ENCODE results near the gene SNAI3.

SNAI3 gene

GRCh38 chr16:88686439-88687253, at the start of gene SNAI3:
Gene SNAI3, minus strand, starts transcription at chr16:88686507. Its CDS starts 101 bp downstream, at chr16:88686406.
- no peak for FAIRE-seq

- no peak for FAIRE-seq
Observed at GRCh38 chr16:88736088-88736487, 49.8 kb upstream of the SNAI3 start.

GRCh38 chr16:88735616-88736015, 49.3 kb upstream of the SNAI3 start:
- no peak for FAIRE-seq

GRCh38 chr16:88735121-88735520, 48.8 kb upstream of the SNAI3 start:
- FAIRE-seq: no peak

- no peak for FAIRE-seq
Observed at GRCh38 chr16:88734361-88734728, 48.0 kb upstream of the SNAI3 start.

GRCh38 chr16:88733630-88734360, 47.5 kb upstream of the SNAI3 start:
- FAIRE-seq: no peak

- FAIRE-seq: no peak
Observed at GRCh38 chr16:88732961-88733294, 46.6 kb upstream of the SNAI3 start.

GRCh38 chr16:88732172-88732960, 46.1 kb upstream of the SNAI3 start:
- no peak for FAIRE-seq

GRCh38 chr16:88731699-88732098, 45.4 kb upstream of the SNAI3 start:
- no peak for FAIRE-seq

GRCh38 chr16:88730632-88731607, 44.6 kb upstream of the SNAI3 start:
- FAIRE-seq: no peak

GRCh38 chr16:88727871-88728270, 41.6 kb upstream of the SNAI3 start:
- FAIRE-seq: no peak

GRCh38 chr16:88726981-88727380, 40.7 kb upstream of the SNAI3 start:
- FAIRE-seq: no peak

GRCh38 chr16:88726408-88726749, 40.1 kb upstream of the SNAI3 start:
- FAIRE-seq: no peak

GRCh38 chr16:88725609-88726407, 39.5 kb upstream of the SNAI3 start:
- no peak for FAIRE-seq

GRCh38 chr16:88724855-88725555, 38.7 kb upstream of the SNAI3 start:
- FAIRE-seq: no peak

GRCh38 chr16:88723911-88724310, 37.6 kb upstream of the SNAI3 start:
- no peak for FAIRE-seq

GRCh38 chr16:88723507-88723887, 37.2 kb upstream of the SNAI3 start:
- no peak for FAIRE-seq

GRCh38 chr16:88722784-88723506, 36.6 kb upstream of the SNAI3 start:
- FAIRE-seq: no peak

GRCh38 chr16:88721815-88722755, 35.8 kb upstream of the SNAI3 start:
- FAIRE-seq: no peak

All from islet of Langerhans (tissue), 1 donor.